NCI-H446 (cell line): ENCODE results near the gene SAMD9.
"Not testable (repeated sequence)": the region's sequence is repeated elsewhere in the genome, so short reads cannot be mapped to it uniquely, and the experiment has no call there.

Experiments
- DNase-seq, 2 experiments: peaks; one replicate each; lab custom pipeline; 2025; lab: John Stamatoyannopoulos, UW

Gene SAMD9

GRCh38 chr7:93117852-93118530, at the start of gene SAMD9:
Gene SAMD9, minus strand, starts transcription at chr7:93117979. Its CDS starts 11,882 bp downstream, at chr7:93106097.
- no peak for DNase-seq

GRCh38 chr7:93165447-93165846, 47.7 kb upstream of the SAMD9 start:
- no peak for DNase-seq

- no peak for DNase-seq
These were observed 47.0 kb upstream of the SAMD9 start for GRCh38 chr7:93164766-93165165.

- DNase-seq, result no peak
These were observed 43.5 kb upstream of the SAMD9 start for GRCh38 chr7:93161181-93161762.

GRCh38 chr7:93160410-93160809, 42.6 kb upstream of the SAMD9 start:
- DNase-seq, result no peak

- DNase-seq, result no peak
These were observed 41.7 kb upstream of the SAMD9 start for GRCh38 chr7:93159490-93159889.

- DNase-seq, result no peak
These were observed 39.1 kb upstream of the SAMD9 start for GRCh38 chr7:93156884-93157283.

- no peak for DNase-seq
These were observed 32.5 kb upstream of the SAMD9 start for GRCh38 chr7:93150200-93150835.

- DNase-seq, result no peak
These were observed 30.9 kb upstream of the SAMD9 start for GRCh38 chr7:93148727-93149126.

GRCh38 chr7:93148144-93148543, 30.4 kb upstream of the SAMD9 start, which contains the start of gene SAMD9L:
Gene SAMD9L, minus strand, starts transcription at chr7:93148385. Its CDS starts 12,414 bp downstream, at chr7:93135971.
- DNase-seq, result no peak

- no peak for DNase-seq
These were observed 29.6 kb upstream of the SAMD9 start for GRCh38 chr7:93147363-93147762.

- no peak for DNase-seq
These were observed 28.8 kb upstream of the SAMD9 start for GRCh38 chr7:93146472-93147141.

GRCh38 chr7:93146036-93146435, 28.3 kb upstream of the SAMD9 start:
- no peak for DNase-seq

GRCh38 chr7:93145354-93145753, 27.6 kb upstream of the SAMD9 start:
- no peak for DNase-seq

GRCh38 chr7:93142127-93142526, 24.3 kb upstream of the SAMD9 start:
- DNase-seq, result no peak

GRCh38 chr7:93140582-93141191, 22.9 kb upstream of the SAMD9 start:
- no peak for DNase-seq

- DNase-seq, result no peak
These were observed 20.8 kb upstream of the SAMD9 start for GRCh38 chr7:93138576-93138975.

GRCh38 chr7:93133005-93133404, 15.2 kb upstream of the SAMD9 start:
- no peak for DNase-seq

GRCh38 chr7:93132216-93132615, 14.4 kb upstream of the SAMD9 start:
- DNase-seq, result no peak

GRCh38 chr7:93126954-93127353, 9.2 kb upstream of the SAMD9 start:
- not testable (repeated sequence) for DNase-seq

GRCh38 chr7:93123532-93123931, 5.8 kb upstream of the SAMD9 start:
- DNase-seq, result not testable (repeated sequence)
